ENCODE data around the gene SMARCAL1.

SMARCAL1 gene

DNA sequence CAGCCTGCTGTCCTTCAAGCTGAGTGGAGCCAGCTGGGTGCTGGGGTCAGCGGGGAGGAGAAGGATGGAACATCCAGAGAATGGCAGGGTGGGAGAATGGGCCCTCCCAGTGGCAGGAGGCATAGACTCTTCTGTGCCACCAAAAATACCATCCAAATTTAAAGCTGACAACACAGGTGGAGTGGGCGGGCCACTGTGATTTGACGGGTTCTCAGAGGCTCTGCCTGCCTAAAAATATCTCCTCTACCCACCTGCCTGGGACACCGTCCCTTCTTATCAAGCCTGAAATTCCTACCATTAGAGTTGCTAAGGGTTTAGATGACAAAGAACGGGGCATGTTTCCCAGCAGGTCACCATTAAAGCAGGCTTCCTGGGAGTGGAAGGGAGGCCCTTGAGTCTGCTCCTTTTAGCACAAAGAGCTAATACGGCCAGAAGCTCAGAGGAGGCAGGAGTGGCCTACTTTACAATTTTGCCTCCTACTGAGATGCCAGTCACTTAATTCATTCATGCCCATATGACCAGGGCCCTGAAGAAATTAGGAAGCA is 20.2 kb upstream of the SMARCAL1 start:
- in situ Hi-C loops (cut with HindIII; ENCODE audit: low sequenced_read_pairs) = no loop called here

DNA sequence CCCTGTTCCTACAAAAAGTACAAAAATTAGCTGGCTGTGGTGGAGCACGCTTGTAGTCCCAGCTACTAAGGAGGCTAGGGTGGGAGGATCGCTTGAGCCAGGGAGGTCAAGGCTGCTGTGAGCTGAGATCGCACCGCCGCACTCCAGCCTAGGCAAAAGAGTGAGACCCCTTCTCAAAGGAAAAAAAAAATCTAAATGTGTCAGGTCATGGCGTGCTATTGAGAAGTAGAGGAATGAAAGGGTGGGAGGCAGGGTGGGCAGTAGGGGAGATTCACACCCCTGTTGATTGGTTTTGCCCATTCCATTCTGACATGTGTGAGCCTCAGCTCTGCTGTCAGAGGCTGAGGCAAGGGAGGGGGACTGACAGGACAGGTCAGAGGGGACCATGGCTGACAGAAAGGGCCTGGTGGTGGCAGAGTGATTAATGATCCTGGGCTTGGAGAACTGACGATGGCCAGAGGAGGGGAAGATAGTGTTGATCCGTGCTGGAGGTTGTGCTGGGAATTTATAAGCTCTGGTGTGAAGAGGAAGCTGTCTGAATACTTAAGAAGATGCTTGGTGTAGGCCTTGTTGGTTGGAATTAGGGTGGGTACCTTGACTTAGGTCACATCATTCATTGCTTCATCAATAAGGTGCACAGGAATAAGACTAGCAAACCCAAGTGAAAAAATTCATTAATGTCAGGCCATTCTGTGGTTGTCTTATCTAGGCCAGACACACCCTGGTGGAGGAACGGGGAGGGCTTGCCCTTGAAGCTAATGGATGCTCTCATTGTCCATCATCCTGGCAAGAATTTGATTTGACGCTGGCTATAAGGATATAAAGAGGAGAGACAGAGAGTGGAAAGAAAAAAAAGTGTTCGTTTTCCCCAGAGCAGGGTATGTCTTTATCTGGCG is 19.1 kb upstream of the SMARCAL1 start:
- in situ Hi-C loops (cut with HindIII; ENCODE audit: low sequenced_read_pairs) = no loop called here

DNA sequence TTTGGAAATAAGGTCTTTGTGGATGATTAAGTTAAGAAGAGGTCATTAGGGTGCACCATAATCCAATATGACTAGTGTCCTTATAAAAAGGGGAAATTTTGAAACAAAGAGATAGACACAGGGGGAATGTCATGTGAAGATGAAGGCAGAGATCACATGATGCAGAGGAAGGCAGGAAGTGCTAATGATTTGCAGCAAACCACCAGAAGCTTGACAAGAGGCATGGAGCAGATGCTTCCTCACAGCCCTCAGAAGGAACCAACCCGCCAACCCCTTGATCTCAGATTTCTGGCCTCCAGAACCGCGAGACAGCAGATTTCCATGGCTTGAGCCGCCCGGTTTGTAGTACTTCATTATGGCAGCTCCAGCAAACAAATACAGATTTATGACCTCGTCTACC is 17.4 kb upstream of the SMARCAL1 start:
- in situ Hi-C loops (cut with HindIII; ENCODE audit: low sequenced_read_pairs) = no loop called here

DNA sequence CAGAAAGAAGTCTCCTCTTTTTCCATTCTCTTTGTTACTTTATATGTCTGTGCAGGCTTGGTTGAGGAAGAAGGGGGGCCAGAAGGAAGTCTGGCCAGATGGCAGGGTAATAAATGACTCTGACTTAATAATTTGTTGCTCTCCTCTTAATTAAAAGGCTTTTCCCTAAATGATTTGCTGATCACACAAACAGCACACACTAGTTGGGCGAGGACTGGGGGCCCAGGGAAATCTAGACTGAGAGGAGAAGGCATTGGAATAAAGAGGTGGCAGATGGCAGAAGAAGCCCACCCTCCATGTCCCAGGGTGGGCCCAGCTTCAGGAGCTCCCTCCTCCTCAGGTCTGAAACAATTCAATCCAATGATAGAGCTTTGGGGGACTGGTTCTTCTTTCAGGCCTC is 12.7 kb upstream of the SMARCAL1 start:
- in situ Hi-C loops (cut with HindIII; ENCODE audit: low sequenced_read_pairs) = no loop called here

DNA sequence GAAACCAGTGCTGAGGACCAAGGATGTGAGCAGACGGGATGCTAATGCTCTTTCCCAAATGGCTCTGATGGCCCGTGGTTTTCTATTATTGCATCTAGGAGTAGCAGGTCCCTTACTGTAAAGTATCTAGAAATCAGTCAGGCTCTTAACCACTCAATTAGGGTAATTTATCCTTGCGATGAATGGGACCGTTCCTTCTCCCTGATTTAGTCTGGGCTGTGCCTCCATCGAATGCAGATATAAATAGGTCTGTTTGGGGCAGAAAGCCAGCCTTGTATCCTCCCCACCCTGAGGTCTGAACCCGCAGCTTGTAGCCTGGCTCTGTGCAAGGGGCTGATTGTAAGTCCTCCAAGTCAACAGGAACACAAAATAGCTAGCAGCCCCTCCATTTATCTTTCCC is 9.5 kb upstream of the SMARCAL1 start:
- in situ Hi-C loops (cut with HindIII; ENCODE audit: low sequenced_read_pairs) = no loop called here

DNA sequence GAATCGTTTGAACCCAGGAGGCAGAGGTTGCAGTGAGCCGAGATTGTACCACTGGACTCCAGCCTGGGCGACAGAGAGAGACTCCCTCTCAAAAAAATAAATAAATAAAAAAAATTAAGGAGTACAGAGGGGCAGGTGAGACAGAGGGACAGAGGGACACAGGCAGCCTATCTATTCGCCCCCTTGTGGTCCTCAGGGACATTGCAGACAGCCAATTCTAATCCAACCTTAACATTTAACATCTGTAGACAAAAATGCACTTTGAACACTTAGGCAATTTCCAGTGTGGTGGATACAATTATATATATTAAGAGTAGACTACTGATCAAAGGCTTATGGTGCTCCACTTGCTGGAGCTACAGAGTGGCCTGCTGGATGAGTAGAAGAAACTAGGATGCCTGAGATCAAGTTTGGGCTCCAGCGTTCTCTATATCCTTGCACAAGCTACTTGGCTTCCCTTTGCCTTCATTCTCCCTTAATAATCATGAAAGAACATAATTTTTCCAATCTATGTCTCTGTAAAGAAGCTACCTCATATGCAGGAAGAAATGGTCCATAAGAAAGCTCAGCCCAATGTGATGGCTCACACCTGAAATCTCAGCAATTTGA is 8.2 kb upstream of the SMARCAL1 start:
- in situ Hi-C loops (cut with HindIII; ENCODE audit: low sequenced_read_pairs) = no loop called here

DNA sequence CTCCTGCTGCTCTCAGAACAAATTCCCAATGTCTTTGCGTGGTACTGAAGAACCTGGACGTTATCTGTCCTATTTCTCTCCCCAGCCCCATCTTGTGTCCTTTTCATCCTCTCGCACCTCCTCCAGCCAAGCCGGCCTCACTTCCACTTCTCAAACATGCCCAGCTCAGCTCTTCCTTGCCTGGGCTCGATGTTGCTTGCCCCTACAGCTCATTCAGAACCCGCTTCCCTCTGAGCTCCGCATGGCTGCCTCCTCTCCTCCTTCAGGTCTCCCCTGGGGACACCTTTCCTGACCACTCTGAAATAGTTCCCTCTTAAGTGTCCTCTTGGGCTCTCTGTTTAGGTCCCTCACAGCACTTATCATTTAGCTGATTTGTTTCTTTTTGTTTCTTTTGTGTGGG is 6.7 kb upstream of the SMARCAL1 start:
- in situ Hi-C loops (cut with HindIII; ENCODE audit: low sequenced_read_pairs) = no loop called here

DNA sequence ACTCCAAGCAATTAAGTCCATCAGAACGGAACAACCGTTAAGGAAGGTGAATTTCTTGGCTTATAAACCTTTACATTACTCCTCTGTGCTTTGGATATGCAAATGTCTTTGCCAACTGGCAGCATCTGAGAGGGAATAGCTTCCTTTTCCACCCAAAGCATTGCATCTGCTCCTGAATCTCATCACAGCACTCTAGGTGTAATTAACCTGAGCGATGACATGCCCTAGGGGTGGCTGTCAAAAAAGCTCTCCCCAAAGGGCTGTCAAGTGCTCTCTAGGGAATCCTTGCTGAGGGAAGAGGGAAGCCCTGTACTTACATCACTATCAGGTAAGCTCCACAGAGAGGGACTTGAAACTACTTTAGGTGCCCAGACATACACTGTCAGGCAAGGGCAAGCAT is 5.5 kb upstream of the SMARCAL1 start:
- in situ Hi-C loops (cut with HindIII; ENCODE audit: low sequenced_read_pairs) = no loop called here

DNA sequence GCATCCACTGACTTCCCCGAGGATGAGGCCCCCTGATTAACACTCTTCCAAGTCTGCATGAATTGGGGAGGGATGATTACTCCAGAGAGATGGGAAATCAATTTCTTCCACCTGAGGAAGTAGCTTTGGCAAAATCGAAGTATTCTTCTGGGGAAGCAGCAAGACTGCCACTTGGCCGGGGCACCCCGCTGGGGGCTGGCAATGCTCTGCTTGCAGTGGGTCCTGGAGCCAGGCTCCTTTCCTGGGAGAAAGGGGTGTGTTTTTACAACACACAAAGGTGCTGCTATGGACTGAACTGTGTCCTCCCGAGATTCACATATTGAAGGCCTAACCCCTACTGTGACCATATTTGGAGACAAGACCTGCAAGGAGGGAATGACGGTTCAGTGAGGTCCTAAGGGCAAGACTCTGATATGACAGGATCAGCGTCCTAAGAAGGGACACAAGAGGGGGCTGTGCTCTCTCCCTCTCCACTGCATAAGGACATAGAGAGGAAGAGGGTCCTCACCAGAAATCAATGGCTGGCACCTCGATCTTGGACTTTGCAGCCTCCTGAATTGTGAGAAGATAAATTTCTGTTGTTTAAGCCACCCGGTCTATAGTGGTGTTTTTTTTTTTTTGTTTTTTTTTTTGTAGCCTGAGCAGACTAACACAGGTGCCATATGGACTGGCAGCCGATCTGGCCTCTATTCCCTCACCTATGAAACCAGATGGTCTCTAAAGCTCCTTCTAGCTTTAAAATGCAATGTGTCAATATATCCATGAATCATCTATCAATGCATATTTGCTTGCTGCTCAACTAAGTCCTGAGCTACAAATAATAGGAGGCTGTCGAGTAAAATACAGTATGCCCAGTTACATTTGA is 3.6 kb upstream of the SMARCAL1 start:
- in situ Hi-C loops (cut with HindIII; ENCODE audit: low sequenced_read_pairs) = no loop called here

DNA sequence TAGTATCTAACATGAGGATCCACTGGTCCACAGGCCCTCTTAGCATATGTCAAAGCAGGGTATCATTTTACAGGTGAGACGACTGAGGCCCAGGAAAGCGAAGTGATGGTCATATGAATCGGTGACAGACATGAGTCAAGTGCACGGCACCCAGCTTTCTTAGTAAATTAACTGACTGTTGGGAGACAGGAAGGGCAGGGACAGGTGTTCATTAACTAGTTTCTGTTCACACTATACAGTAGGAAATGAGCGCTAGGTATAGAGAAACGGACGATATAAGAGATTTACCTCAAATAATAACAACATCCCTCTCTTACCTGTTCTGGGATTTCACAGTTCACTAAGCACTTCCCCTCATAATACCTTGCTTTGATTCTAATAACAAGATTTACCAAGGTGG is 1.7 kb upstream of the SMARCAL1 start:
- in situ Hi-C loops (cut with HindIII; ENCODE audit: low sequenced_read_pairs) = no loop called here

DNA sequence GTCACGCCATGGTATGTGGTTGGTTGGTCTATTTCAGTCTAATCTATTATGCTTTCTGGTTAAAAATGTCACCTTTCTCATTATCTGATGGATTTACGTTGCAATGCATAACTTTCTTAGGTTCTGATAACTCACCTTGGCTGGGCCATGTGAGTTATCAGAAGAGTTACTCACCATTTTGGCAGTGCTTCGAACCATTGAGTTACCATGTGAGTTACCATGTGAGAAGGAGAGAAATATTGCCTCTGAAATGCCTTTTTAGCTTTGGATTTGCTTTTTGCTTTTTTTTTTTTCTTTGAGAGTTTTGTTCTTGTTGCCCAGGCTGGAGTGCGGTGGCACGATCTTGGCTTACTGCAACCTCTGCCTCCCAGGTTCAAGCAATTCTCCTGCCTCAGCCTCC is 1.6 kb downstream of the SMARCAL1 start:
- in situ Hi-C loops (cut with HindIII; ENCODE audit: low sequenced_read_pairs) = no loop called here

DNA sequence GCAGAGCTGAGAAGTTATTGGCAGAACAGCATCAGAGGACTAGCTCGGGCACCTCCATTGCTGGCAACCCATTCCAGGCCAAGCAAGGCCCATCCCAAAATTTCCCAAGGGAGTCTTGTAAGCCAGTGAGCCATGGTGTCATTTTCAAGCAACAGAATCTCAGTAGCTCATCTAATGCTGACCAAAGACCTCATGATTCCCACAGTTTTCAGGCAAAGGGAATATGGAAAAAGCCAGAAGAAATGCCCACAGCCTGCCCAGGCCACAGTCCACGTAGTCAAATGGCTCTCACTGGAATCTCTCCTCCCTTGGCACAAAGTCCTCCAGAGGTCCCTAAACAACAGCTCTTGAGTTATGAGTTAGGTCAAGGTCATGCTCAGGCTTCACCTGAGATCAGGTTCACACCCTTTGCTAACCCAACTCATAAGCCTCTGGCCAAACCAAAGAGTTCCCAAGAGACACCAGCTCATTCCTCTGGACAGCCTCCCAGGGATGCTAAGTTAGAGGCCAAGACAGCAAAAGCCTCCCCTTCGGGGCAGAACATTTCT is 2.6 kb downstream of the SMARCAL1 start:
- in situ Hi-C loops (cut with HindIII; ENCODE audit: low sequenced_read_pairs) = no loop called here

DNA sequence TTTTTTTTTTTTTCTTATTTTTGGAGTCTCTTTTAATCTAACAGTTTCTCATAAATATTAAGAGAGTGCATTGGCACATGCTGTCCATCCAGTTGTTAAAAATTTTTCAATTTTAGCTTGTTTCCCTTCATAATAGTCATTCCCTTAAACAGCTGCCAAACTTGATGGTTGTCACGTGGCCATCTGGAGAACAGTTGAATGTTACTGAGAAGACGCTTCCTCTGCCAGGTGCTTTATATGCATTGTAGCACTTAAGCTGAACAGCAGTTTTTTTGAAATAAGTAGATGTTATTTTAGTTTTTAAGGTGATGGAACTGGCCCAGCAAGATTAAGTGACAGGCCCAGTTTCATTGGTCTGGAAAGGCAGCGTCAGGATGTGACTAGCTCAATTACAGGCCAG is 3.3 kb downstream of the SMARCAL1 start:
- in situ Hi-C loops (cut with HindIII; ENCODE audit: low sequenced_read_pairs) = no loop called here

DNA sequence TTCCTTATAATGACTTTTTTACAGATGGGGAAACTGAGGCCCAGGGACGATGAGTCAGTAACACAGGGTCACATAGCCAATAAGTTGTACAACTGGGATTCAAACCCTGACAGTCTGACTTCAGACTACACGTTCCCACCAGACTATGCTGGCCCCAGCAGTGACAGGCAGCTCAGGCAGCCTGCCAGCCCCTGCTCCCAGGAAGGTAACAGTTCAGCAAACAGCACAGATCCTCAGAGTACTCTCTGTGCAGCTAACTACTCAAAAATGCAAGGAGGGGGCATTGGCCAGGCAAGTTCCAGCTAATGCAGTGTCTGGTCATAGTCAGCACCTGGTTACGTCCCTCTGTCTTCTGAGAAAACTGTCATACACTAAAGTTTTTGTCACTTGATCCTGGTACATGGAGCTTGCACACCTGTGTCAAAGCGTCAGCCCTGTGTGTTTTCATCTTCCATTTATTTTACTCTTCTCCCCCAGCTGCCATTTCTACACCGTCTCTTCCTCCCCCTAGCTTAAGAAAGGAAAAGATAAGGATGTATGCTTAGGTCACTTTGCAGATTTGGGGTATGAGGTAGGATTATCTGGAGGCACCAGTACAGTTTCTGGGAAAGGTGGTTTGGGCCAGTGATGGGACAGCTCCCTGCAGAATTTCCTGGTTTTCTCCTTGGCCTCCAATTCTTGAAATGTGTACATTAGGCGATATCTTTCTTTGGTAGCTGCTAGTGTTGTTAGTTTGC is 4.5 kb downstream of the SMARCAL1 start:
- in situ Hi-C loops (cut with HindIII; ENCODE audit: low sequenced_read_pairs) = no loop called here

DNA sequence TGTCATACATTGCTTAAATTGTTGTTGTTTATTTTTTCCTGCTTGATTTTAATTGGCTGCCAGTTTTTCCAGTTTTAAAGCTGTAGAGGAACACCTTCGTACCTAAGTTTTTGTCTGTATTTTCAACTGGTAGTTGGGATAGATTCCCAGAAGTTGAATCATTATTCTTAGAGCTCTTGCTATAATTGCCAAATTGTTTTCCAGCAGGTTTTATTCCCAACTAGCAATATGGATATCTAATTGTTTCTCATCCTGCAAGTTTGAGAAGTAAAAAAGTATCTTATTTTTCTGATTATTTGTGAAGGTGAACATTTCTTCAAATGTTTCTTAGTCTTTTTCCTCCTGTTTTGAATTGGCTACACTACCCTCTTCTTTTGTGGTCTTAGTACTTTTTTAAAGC is 6.7 kb downstream of the SMARCAL1 start:
- in situ Hi-C loops (cut with HindIII; ENCODE audit: low sequenced_read_pairs) = no loop called here

DNA sequence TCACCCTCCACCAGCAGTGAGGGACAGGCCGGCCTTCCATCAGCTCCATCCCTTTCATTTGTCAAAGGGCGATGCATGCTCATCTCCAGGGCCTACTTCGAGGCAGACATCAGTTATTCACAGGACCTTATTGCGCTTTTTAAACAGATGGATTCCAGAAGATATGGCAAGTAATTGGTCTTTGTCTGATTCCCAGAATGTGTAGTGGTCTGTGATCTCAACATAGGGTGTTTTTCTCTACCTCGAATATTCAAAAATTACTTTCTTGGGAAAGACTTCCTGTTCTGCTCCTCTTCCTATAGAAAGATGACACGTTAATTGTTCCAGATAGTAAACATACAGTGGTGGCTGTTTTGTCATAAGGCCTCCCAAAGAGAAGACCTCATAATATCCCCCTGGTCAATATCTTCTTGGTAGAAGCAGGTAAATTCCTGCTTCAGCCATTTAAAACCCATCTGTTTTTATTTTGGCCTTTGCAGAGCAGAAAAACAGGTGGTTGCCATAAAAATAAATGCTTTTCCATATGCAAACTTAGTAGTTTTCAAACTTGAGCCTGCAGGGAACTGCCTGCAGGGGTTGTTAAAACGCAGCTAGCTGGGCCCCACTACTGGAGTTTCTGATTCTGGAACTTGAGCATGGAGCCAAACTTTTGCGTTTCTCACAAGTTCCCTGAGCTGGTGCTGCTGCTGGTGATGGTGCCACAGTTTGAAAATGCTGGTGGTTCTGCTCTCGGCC is 8.2 kb downstream of the SMARCAL1 start:
- in situ Hi-C loops (cut with HindIII; ENCODE audit: low sequenced_read_pairs) = no loop called here

DNA sequence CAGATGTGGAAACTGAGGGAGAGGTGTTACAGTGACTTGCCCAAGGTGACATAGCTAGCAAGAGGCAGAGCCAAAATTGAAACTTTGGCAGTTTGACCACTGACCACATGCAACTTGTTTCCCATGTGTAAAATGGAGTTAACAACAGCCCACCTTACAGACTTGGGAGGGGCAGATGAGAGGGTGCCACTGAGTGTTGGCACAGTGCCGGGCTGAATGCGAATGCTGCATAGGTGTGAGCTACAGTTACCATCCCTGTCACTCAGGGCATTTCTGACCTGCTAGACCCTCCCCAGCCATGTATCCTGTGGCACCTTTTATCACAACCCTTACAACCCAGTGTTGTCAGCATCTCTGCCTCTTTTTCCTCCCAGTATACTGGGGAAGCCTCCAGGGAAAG is 10.8 kb downstream of the SMARCAL1 start:
- in situ Hi-C loops (cut with HindIII; ENCODE audit: low sequenced_read_pairs) = no loop called here

DNA sequence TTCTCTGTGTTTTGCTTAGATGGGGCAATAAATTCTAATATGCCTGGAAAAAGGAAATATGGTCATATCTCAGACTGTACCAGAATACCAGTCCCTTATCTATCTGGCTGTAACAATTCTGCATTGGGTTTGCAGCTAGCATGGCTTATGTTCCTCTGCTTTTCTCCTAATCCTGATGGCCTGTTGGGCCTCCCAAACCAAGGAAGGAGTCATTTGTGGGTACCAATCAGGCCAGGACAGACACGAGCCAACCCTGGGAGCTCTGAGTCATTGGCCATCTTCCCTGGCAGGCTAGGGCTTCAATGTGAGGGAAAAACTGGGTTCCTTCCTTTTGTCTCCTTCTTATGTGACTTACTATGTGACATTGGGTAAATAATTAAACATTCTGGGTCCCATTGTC is 12.0 kb downstream of the SMARCAL1 start:
- in situ Hi-C loops (cut with HindIII; ENCODE audit: low sequenced_read_pairs) = no loop called here

DNA sequence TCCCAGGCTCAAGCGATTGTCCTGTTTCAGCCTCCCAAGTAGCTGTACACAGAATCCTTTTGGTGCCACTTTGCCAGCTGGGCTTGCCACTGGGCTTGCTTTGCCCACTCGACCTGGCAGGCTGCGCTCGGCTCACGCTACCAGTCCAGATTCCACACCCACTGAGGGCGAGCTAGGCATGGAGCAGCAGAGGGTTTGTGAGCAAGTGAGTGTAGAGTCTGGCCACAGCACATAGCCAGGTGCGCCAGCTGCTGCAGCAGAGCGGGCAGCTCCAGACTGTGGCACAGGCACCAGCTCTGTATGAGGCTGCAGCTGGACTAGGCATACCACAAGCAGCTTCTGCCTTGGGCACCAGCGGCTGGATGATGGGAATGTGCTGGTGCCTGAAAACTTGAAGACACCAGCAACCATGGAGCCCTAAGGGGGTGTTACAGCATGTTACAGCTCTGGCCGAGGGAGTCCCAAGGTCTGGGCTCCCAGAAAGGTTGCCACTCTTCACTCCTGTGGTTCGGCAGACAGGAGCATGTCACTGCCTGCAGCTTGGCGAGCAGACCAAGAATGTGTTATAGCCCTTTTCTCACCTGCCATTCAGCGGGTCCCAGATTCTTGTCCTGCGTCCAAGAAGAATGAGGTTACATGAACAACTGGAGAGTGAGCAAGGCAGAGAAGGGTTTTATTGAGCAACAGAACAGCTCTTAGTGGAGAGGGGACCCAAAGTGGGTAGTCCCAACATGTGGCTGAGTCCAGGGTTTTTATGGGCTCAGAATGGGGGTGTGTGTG is 12.9 kb downstream of the SMARCAL1 start:
- in situ Hi-C loops (cut with HindIII; ENCODE audit: low sequenced_read_pairs) = no loop called here

All from endothelial cell of hepatic sinusoid (primary cell).